GM20431 (cell line): Measurements from ENCODE around the gene S100A2.
"Not testable (repeated sequence)": the region's sequence is repeated elsewhere in the genome, so short reads cannot be mapped to it uniquely, and the experiment has no call there.

Experiments
- in situ Hi-C: fragments of 300-500 bp; cut with MseI, MboI; formaldehyde crosslinking; loops from one replicate; pipeline ENCODE4 v1.15.0; 2020; ENCODE audit warnings: low sequenced_read_pairs; ENCODE audit not compliant: unreplicated experiment

Gene S100A2

DNA sequence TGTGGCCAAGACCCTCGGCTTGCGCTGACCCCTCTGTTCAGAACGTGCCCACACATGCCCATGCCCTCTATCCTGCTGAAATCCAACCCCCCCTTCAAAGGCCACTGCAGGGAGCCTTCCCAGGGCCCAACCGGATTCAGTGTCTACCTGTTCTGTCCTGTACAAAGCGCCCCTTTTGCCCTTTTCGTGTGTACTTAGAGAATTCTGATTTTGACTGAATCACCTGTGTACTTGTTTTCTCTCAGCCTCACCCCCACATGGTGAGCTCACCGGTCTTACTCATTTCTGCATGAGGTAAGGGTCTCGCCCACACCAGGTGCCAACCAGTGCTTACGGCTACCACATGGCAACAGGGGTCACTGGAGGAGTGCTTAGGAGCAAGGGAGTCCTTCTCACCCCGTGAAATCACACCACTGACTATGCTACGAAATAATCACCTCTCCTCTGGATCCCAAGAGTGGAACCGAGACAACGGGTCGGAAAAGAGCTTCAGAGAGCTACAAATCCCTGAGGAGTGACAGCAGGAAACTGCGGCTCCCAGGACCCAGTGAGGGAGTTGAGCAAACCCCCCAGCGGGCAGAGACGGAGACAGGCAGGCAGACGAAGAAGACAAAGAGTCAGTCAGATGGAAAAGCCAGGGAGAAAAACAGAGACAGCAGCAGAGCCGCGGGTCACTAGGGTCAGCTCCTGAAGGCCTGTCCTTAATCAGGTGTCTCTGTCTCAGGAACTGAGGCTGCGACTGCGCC, 2.1 kb upstream of the S100A2 start:
- in situ Hi-C loops, result loop anchor here (5.0 kb wide), 1 partner anchor 55 kb away; no protein-coding TSS in a partner anchor

DNA sequence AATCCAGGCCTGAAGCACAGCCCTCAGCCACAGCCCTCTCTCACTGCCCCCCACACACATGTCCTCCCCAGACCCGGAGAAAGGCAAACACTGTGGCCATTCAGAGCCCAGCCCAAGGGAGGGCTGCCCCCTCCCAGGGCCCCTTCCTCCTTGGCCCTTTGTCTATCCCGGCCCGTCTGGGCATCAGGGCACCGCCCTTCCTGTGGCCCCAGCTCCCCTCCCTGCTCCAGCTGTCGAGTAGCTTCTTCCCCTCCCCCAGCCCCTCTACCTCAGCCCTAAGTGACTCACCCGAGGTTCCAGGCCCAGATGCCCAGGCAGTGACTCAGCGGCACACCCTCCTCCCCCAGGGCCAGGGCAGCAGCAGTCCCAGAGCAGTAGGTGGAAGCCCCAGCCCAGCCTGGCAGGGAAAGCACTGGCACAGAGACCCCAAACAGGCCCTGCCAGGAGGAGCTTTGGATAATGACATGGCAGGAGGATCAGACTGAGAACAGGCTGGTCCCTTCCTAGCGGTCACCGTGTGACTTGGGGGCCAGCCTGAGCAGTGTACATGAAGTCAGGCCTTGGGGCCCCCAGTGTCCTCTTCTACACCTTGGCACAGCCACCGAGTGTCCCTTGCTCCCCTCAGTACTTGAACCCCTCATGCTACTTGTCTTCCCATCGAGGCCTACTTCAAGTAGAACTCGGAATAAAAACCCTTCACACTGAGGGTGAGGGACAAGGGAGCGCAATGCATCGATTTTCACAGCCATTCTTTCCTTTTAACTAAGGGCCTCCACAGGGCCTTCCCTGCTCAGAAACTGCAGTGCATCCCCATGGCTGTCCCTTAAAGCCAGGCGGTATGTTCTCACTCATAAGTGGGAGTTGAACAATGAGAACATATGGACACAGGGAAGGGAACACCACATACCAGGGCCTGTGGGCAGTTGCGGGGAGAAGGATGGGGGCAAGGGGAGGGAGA, 1.0 kb upstream of the S100A2 start:
- in situ Hi-C loops, result loop anchor here (5.0 kb wide), 1 partner anchor 54 kb away; no protein-coding TSS in a partner anchor

DNA sequence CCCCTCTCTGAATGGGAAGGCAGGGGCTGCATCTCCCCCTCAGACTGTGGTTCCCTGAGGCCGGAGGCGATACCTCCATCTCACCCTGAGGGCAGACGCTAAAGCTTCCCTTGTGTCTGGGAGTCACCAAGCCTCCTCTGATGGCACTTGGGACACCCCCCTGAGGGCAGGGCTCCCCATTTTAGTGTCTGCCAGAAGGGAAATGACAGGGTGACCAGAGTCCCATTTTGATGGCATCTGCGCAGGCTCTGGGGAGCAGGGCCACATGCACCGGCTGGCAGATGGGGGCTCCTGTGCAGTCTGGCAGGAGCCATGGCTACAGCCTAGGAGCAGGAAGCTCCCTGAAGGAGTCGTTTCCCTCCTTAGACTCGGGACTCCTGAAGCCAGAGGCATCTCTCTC, 1.7 kb downstream of the S100A2 start:
- in situ Hi-C loops, result no loop called here

DNA sequence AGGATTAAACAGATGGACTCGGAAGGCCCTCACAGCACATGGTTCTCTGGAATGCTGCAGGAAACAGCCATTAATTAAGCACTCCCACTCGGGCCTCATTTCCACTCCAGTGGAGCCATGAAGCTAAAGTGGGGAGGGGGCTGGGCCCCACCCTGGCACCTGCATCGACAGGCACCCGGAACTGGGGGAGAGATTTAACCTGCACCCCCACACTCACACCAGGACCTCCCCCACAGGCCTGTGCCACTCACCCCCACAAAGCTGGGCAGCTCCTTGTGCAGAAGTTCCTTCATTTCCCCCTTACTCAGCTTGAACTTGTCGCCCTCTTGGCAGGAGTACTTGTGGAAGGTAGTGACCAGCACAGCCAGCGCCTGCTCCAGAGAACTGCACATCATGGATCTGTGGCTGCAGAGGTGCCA, 2.2 kb downstream of the S100A2 start:
- in situ Hi-C loops, result no loop called here

DNA sequence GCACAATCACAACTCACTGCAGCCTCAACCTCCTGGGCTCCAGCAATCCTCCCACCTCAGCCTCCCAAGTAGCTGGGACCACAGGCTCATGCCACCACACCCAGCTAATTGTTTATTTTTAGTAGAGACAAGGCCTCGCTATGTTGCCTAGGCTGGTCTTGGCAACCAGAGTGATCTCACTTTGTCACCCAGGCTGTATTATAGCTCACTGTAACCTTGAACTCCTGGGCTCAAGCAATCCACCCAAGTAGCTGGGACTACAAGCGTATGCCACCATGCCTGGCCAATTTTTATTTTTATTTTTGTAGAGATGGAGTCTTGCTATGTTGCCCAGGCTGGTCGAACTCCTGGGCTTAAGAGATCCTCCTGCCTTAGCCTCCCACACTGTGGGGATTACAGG, 3.6 kb downstream of the S100A2 start:
- in situ Hi-C loops, result not testable (repeated sequence)

DNA sequence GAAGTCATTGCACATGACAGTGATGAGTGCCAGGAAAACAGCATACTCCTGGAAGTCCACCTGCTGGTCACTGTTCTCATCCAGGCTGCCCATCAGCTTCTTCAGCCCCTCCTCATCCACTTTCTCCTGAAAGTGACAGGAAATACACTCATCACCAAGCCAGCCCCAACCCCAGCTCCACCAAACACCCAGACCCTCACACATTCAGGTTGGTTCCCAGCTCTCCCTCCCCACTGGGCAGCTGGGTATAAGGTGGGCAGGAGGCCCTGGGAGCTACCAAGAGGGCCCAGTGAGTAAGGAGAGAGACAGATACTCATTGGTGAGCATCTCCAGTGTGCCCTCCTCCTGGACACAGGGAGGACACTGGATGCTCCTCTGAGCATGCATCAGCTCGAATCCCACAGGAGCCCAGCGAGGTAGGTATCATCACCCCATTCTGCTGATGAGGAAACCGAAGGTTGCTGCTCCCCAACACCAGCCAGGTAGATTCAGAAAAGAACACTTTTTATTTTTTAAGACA, 4.1 kb downstream of the S100A2 start:
- in situ Hi-C loops, result no loop called here

DNA sequence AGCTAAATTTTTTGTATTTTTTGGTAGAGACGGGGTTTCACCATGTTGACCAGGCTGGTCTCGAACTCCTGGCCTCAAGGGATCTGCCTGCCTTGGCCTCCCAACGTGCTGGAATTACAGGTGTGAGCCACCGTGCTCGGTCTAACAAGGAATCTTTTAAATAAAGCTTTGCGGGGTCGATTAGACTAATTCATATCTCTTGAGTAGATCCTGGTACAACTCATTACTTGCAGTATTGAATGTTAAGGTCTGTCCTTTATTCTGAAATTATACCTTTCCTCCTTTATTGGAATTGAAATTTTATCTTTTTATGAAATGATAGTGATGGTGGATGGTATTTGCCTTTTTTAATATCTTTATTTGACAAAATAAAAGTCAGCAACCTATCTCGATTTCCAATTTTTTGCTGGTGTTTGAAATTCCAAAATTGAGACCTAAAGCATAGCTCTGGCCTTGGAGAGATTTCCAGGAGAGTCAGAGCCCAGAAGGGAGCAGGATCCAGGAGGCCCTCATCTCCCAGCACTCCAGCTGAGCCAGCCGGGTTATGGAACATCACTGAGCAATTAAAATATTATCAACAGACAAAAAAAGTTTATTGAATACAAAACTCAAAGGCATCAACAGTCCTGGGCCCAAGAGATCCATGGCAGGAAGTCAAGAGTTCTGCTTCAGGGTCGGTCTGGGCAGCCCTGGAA, 4.7 kb downstream of the S100A2 start:
- in situ Hi-C loops, result no loop called here

DNA sequence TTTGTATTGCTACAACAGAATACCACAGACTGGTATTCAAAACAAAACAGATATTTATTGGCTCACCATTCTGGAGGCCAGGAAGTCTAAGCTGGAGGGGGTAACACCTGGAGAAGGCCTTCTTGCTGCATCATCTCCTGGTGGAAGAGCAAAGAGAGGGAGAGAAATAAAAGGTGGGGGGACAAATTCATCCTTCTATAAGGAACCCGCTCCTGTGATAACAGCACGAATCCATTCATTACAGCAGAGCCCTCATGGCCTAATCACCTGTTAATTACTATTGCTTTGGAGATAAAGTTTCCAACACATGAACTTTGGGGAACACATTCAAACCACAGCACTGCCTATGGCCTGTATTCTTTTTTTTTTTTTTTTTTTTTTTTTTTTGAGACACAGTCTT, 5.4 kb downstream of the S100A2 start:
- in situ Hi-C loops, result no loop called here

DNA sequence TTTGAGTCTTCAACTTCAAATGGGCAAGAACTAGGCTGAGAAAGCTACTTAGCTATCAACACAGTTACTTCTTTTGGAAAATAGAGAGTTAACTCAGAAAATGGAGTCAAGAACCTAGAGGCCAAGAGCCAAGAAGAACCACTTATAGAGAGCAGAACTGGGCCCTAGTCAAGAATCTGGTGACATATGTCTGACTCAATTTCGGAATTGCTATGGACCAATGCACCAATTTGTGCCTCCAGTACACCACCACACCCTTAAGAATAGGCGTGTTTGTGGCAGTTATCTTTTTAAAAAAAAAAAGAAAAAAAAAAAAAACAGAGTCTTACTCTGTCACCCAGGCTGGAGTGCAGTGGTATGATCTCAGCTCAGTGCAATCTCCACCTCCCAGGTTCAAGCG, 7.8 kb downstream of the S100A2 start:
- in situ Hi-C loops, result no loop called here

DNA sequence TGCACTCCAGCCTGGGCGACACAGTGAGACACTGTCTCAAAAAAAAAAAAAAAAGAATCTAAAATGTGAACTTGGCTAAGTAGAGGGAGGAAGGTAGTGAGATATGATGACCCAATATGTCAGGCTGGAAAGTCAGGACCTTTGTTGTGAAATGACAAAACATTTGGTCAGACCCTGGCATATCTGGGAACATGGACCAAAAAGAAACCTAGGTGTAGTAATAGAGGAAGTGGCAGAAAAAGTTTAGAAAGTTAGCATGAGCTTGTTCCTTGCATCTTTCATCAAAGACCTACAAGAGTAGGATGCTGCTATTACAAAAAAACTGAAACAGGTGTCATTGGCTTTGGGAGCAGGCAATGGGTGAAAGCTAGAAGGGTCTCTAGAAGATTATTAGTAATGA, 9.3 kb downstream of the S100A2 start:
- in situ Hi-C loops, result no loop called here

DNA sequence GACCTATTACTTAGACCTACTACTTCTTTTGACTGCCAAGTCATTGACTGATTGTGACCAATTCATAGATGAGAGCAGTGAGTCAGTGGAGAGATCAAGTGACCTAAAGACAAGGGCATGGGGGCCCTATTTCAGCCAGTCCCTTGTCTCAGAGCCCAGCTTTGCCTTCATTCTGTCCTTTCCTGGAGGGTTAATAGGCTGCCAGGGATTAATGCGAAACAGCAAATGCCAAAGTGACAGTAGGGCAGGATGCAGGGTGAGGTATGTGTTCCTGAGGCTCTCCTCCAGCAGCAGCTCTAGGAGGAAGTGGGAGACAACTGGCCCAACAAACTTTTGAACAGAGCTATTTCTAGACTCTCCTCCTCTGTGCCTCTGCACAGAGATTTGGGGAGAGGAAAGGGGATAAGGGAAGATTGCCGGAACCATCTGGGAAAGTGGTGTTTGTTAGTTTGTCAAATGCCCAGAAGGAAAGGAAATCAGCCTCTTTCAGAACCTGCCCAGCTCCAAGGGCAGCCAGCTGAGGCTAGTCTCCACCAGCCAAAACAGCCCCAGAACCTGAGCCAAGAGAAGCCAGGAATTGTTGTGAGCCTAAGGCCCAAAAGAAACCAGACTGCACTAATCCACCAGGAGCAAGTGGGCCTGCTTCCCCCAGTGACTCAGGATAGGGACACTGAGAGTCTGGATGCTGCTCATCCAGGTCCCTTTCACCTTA, 11.7 kb downstream of the S100A2 start:
- in situ Hi-C loops, result no loop called here

DNA sequence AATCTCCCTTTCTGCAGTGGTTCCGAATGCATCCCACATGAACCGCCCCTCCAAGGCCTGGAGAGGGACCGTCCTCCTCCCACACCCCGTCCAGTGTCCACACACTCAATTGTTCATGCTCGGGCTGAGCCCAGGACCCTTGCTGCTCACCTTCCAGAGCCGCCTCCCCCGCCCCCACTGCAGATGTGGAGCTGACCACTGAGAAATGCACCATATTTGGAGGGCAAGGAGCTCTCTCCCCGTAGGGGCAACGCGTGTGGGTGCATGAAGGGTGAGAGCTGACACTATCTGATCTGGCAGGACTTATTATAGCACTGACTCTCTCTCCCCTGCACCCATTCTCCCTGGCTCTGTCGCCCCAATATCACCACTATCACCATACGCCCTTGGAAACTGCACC, 12.5 kb downstream of the S100A2 start:
- in situ Hi-C loops, result no loop called here

DNA sequence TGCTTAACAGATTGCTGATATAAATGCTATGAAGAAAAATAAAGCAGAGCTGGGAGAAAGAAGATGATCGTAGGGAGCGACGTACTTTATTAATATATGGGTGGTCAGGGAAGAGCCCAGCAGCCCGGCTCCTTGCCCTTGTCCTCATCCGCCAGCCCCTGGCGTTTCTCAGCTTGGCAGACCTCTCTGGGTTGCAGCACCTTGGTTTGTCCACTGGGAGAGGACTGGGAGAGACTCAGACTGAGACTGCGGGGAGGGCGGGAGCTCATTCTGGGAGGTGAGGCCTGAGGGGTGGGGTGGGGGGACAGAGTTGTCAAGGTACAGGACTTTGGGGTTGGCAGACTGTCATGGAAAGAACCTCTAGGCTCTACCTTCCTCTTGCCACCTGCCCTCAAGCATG, 13.3 kb downstream of the S100A2 start:
- in situ Hi-C loops, result no loop called here

DNA sequence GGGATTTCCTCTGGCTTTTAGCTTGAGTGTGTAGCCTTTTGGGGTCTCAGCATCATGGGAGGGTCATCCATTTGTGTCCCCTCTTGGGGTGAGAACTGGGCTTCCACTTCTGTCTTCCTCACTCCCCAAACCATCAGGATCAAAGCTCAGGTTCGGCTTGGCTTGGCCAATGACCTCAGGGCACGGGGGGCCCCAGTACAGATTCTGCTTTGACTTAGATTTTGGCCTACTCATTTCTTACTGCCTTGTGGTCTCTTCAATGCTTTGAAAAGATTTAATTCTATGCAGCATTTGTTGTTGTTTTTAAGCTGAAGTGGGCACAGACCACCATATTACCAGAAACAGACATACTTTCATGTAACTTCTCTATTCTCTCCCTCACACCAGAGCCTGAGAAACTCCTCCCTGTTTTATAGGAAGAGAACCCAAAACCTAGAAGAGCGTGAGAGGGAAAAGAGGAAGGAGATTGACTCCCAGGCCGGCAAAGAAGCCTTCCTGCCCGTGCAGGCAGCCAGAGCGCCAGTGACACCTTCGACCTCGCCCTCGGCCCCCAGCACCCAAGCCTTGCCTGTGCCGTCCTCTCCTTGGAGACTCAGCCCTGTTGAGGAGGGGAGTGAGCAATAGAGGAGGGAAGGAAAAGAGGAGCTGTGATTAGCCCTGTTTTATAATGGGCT, 14.7 kb downstream of the S100A2 start:
- in situ Hi-C loops, result no loop called here

DNA sequence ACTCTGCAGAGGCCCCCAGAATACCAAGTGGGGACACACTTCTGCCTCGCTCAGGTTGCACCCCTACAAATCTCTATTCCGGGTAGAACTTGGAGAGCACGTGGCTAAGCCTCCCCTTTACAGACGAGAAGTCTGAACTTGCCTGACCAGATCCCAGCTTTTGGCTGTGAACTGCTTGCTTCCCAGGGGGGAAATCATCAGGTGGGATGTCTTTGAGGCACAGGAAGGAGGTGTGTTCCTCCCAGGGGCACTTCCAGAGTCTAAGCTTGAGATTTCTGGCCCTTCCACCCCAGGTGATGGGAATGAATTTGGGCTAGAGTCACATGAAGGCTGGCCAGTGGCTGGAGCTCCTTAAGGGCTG, 15.3 kb downstream of the S100A2 start:
- in situ Hi-C loops, result no loop called here

DNA sequence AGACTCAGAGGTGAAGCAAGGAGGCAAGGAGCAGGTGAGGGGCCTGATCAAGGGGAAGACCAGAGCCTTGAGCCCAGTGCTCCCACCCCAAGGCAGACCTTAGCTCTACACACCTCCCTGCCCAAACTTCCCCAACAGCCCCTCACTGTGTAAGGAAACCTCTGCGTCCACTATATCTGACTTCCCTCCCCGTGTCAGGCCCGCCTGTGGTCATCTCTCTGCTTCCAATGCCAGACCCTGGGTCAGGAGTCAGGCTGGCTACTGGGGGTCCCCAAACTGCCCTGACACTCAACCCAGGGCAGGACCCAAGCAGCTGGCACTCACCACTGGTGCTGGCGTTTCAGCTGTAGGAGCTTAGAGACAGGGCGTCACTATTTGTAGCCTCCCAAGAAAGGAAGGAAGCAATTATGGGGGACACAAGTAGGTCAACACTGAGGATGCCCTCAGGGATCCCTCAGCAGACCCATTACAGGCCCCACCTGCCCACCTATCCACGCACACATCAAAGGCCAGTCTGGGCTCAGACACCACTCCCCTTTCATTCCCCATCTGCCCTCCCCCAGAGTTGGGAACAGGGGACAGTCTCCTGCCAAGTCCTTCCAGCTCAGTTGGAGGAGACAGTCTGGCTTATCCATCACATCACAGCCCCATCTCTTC, 15.8 kb downstream of the S100A2 start:
- in situ Hi-C loops, result no loop called here

DNA sequence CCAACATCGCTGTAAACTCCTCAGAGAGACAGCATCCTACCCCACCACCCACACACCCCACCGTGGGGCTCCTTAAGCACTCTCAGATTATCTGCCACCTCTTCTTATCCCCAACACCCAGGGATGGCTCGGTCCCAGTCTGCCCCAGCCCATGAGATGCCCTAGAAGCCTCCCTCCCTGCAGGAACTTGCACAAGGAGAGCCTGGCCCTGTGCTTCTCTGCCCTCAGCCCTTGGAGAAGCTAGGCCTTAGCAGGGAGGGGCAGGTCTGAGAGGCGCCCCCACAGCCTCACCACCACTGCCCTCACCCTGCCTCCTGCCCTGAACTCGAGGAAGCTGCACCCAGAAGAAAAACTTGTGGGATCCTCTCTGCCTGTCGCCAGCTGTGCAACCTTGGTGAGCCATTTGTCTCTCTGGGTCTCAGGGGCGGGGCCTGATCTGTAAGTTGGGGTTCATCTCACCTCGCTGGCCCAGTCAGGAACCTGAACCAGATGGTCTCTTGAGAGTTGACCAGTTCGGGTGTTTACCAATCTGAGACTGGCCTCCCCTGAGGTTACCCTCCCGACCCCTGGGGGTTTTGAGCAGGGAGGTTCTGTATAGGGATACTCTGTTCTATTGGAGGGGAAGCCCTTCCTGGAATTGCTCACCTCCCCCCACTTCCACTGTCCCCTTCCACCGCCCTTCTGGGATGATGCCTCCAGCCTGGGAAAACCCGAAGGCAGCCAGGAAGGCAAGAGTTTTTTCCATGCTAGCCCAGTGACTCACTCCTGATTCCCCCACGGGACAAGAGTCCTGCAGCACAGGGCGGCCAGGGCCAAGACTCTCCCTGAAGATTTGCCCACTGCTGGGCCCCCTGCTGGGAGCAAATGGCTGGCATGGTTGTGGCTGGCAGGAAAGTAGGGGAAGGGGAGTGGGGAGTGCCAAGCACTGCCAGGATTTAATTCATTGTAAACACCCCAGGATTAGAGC, 16.6 kb downstream of the S100A2 start, which contains the start of gene S100A3:
TSS of gene S100A3 (minus strand) at position 537 of the 967 bp plus-strand sequence. CDS start 773 bp downstream, outside the sequence.
- in situ Hi-C loops, result no loop called here
